PC-3 (cell line): Measurements from ENCODE around the gene CLIC4.

ENCODE experiments used
- CTCF ChIP-seq: fragments of 300-600 bp; sonication (generic); conservative IDR thresholded peaks from 2 replicates; pipeline ENCODE4 v1.5.1; 2017; ENCODE audit warnings: antibody characterized with exemption, low read depth, mild to moderate bottlenecking, low read length
- EZH2 ChIP-seq: fragments of 300-600 bp; sonication (generic); IDR thresholded peaks from one replicate; pipeline ENCODE4 v1.6.1; 2017; ENCODE audit warnings: antibody characterized with exemption, mild to moderate bottlenecking, low read length; ENCODE audit not compliant: unreplicated experiment

- no peak for TF ChIP-seq CTCF
- TF ChIP-seq EZH2 = no peak
Measured at GRCh38 chr1:24850328-24850920, 105.2 kb downstream of the CLIC4 start.
